Measurements from ENCODE around the gene TMEM53. TPM values are rescaled to one million over a fixed set of nuclear protein-coding genes. Genes with fewer than 3 reads are reported as not detected.

The TMEM53 gene
- total RNA-seq, 1 experiment from 2014 or later = 22.9 TPM

- Histone ChIP-seq H3K4me1 (ENCODE audit: control insufficient read depth, insufficient read depth, low read length) (no peaks in the 10 kb centered on the region; the same call in 1 of the 2 replicates), H3K9me3 (ENCODE audit: control insufficient read depth, insufficient read depth, low read depth, low read length) (no peaks in the 10 kb centered on the region), H3K4me3 (ENCODE audit: low read depth in 2 of 2, low read length in 2 of 2) (no peak overlapping the region), H3K27me3 (ENCODE audit: control insufficient read depth, insufficient read depth, low read length) (no peaks in the 10 kb centered on the region), H3K36me3 (ENCODE audit: control insufficient read depth, insufficient read depth, low read length) (peaks cover 6% of the 10 kb centered on the region), H3K27ac (ENCODE audit: low read length) (no peak overlapping the region)
- intact Hi-C loops (cut with micrococcal nuclease; ENCODE audit: unreplicated experiment) = no loop called here
- no peak for DNase-seq (ENCODE audit: low read depth, low spot score)
- BruUV-seq (replicated peaks) = no TSS peak
- ChIA-PET CTCF (interaction anchor here (0.9 kb wide), 1 partner anchor 69 kb away, joined by 3 read pairs; no protein-coding TSS in a partner anchor), POLR2A (interaction anchor here (1.0 to 1.7 kb wide), 3 partner anchors 9 to 80 kb away, joined by 3 to 10 read pairs (median 4); no protein-coding TSS in a partner anchor)
- in situ Hi-C loops (cut with HindIII; ENCODE audit: low pct_unique_long_range_greater_than_20kb, low sequenced_read_pairs) = no loop called here
- TF ChIP-seq TCF7L2 (IDR thresholded peaks at IDR 0.05; ENCODE audit: low read depth, low read length) (no peak), CTCF (IDR thresholded peaks at IDR 0.05) (no peak), SIN3A (IDR thresholded peaks at IDR 0.05; ENCODE audit: borderline replicate concordance, insufficient read depth, low read depth, low read length) (no peak), REST (IDR thresholded peaks at IDR 0.05; ENCODE audit: insufficient read depth in 1 of 2, low read depth in 2 of 2, low read length in 1 of 2) (no peak), POLR2AphosphoS5 (IDR thresholded peaks at IDR 0.05; ENCODE audit: low read depth, low read length) (no peak)
- ATAC-seq = no peak
These were observed 32.9 kb downstream of the TMEM53 start for GRCh38 chr1:44641126-44642102.

- intact Hi-C loops (cut with micrococcal nuclease; ENCODE audit: unreplicated experiment) (no loop called here), in situ Hi-C loops (cut with HindIII; ENCODE audit: low pct_unique_long_range_greater_than_20kb, low sequenced_read_pairs) (no loop called here)
- ChIA-PET CTCF (no interaction called here), POLR2A (no interaction called here)
- Histone ChIP-seq H3K27ac (ENCODE audit: low read length) (no peak overlapping the region), H3K4me1 (ENCODE audit: control insufficient read depth, insufficient read depth, low read length) (no peaks in the 10 kb centered on the region; the same call in 1 of the 2 replicates), H3K36me3 (ENCODE audit: control insufficient read depth, insufficient read depth, low read length) (peaks cover 6% of the 10 kb centered on the region), H3K4me3 (ENCODE audit: low read depth in 2 of 2, low read length in 2 of 2) (no peak overlapping the region), H3K27me3 (ENCODE audit: control insufficient read depth, insufficient read depth, low read length) (no peaks in the 10 kb centered on the region), H3K9me3 (ENCODE audit: control insufficient read depth, insufficient read depth, low read depth, low read length) (no peaks in the 10 kb centered on the region)
- TF ChIP-seq SIN3A (IDR thresholded peaks at IDR 0.05; ENCODE audit: borderline replicate concordance, insufficient read depth, low read depth, low read length) = no peak
- DNase-seq (ENCODE audit: low read depth, low spot score) (no peak), ATAC-seq (no peak)
- no TSS peak for BruUV-seq (replicated peaks)
These were observed 34.0 kb downstream of the TMEM53 start for GRCh38 chr1:44640200-44640853.
